OCI-LY7 (cell line): ENCODE results near the gene PRSS8. TPM values are rescaled to one million over a fixed set of nuclear protein-coding genes. Genes with fewer than 3 reads are reported as not detected.
A peak's percentile ranks its signal among the peaks of the same experiment; 100 is the strongest.
"Not testable (repeated sequence)": the region's sequence is repeated elsewhere in the genome, so short reads cannot be mapped to it uniquely, and the experiment has no call there.

Experiments
- BruUV-seq: library from RNA; stranded (reverse); fragments of 400-500 nt; replicated peaks from 2 replicates; lab custom pipeline; 2021; lab: Mats Ljungman, UMichigan
- CTCF ChIA-PET: fragments of 300-600 bp; sonication (Branson Sonifier 250); formaldehyde crosslinking; loops from one replicate; lab custom pipeline; 2022; ENCODE audit warnings: antibody characterized with exemption; ENCODE audit not compliant: unreplicated experiment; lab: Charles Lee
- POLR2A ChIA-PET: fragments of 300-600 bp; sonication (Branson Sonifier 250); formaldehyde crosslinking; loops from one replicate; lab custom pipeline; 2022; ENCODE audit warnings: antibody characterized with exemption; lab: Charles Lee
- DNase-seq: peaks from one replicate; pipeline ENCODE4 v3.0.0-alpha.2; 2015; ENCODE audit warnings: low spot score
- H2AFZ ChIP-seq: fragments of 200-600 bp; sonication (generic), shearing (Covaris generic); 2 replicates; pipeline ENCODE4 v1.6.1; 2014; ENCODE audit warnings: mild to moderate bottlenecking, antibody characterized with exemption, low read length, moderate library complexity
- H3K27ac ChIP-seq: fragments of 200-600 bp; sonication (generic); 2 replicates; pipeline ENCODE4 v1.5.1; 2014; ENCODE audit warnings: mixed run types, low read depth, mild to moderate bottlenecking, moderate library complexity, low read length, inconsistent platforms; ENCODE audit not compliant: poor library complexity, severe bottlenecking
- H3K36me3 ChIP-seq: fragments of 200-600 bp; sonication (generic); 2 replicates; pipeline ENCODE4 v1.6.1; 2014; ENCODE audit warnings: mild to moderate bottlenecking, antibody characterized with exemption, low read length, moderate library complexity, mixed read lengths; ENCODE audit not compliant: insufficient read depth
- H3K4me1 ChIP-seq: fragments of 200-600 bp; sonication (generic); 2 replicates; pipeline ENCODE4 v1.5.1; 2014; ENCODE audit warnings: mild to moderate bottlenecking, low read length; ENCODE audit not compliant: insufficient read depth, poor library complexity, severe bottlenecking
- H3K4me2 ChIP-seq: fragments of 200-600 bp; sonication (generic); 2 replicates; pipeline ENCODE4 v1.6.1; 2014; ENCODE audit warnings: mild to moderate bottlenecking, low read length
- H3K4me3 ChIP-seq: fragments of 200-600 bp; sonication (generic); 2 replicates; pipeline ENCODE4 v1.5.1; 2014; ENCODE audit warnings: mild to moderate bottlenecking, low read depth, low read length; ENCODE audit not compliant: poor library complexity, severe bottlenecking
- H3K79me2 ChIP-seq: fragments of 200-600 bp; sonication (generic); 2 replicates; pipeline ENCODE4 v1.6.1; 2016; ENCODE audit warnings: low read depth, mild to moderate bottlenecking, low read length, moderate library complexity, mixed read lengths; ENCODE audit not compliant: insufficient read depth
- H3K9me2 ChIP-seq: fragments of 200-600 bp; sonication (generic); 2 replicates; pipeline ENCODE4 v1.6.1; 2016; ENCODE audit warnings: mild to moderate bottlenecking, low read length, mixed read lengths; ENCODE audit not compliant: insufficient read depth
- H3K9me3 ChIP-seq: fragments of 200-600 bp; sonication (generic); 2 replicates; pipeline ENCODE4 v1.6.1; 2014; ENCODE audit warnings: mild to moderate bottlenecking, mixed run types, low read length, mixed read lengths
- H4K20me1 ChIP-seq: fragments of 200-600 bp; sonication (generic); 2 replicates; pipeline ENCODE4 v1.6.1; 2014; ENCODE audit warnings: mild to moderate bottlenecking, antibody characterized with exemption, low read length, moderate library complexity, mixed read lengths; ENCODE audit not compliant: insufficient read depth
- EZH2phosphoT487 ChIP-seq: fragments of 200-600 bp; sonication (generic); IDR thresholded peaks from 2 replicates; pipeline ENCODE4 v1.6.1; 2018; ENCODE audit warnings: low read depth, borderline replicate concordance, mild to moderate bottlenecking, mixed run types, antibody characterized with exemption, low read length, moderate library complexity, mixed read lengths
- intact Hi-C: fragments of 100-400 bp; cut with micrococcal nuclease; formaldehyde crosslinking; loops from one replicate; pipeline ENCODE4 v1.10.0; 2022; ENCODE audit not compliant: unreplicated experiment
- total RNA-seq, 2 experiments: library from RNA; depleted of rRNA in 1 of 2; stranded (reverse); fragments of >200 nt in 1 of 2; shearing (Covaris generic) in 1 of 2; gene quantifications; 2 replicates each; pipeline ENCODE4 v1.2.3, GENCODE V29; 2014 to 2022
- TF ChIP-seq, protein P1 (sequence below): fragments of 200-600 bp; sonication (generic); conservative IDR thresholded peaks from 2 replicates; pipeline ENCODE4 v1.5.1; 2014; ENCODE audit warnings: mild to moderate bottlenecking, antibody characterized with exemption, low read length, moderate library complexity, mixed read lengths

The PRSS8 gene
- total RNA-seq, 2 experiments from 2014 or later = not detected

DNA sequence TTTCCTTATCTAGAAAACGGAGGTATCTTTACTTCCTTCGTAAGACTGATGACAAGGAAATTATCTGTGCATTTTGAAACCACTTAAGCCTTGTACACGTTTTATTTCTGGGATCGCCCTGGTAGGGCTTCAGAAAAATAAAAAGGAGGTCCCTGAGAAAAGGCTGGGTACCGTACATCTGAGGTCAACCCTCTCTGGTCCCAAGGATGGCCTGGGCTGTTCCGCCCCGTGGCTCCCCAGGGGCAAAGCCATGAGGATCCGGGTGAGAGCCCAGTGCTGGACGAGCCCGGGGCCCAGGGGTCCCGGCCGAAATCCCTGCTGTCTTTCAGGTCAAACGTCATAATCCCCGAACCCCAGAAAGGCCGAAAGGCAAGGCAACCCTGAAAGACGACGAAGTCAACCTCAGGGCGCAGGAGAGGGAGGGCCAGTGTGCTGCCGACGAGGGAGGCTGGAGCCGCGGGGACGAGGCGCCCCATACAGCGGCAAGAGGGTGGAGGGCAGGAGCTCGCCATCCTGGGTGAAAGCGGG is 43.8 kb upstream of the PRSS8 start:
- Histone ChIP-seq H3K36me3 (peaks cover 42% of the 10 kb centered on the region), H3K4me1 (peaks cover 44% of the 10 kb centered on the region), H3K9me3 (no peaks in the 10 kb centered on the region), H3K4me2 (peak overlapping the region; percentile 80), H3K79me2 (peaks cover 54% of the 10 kb centered on the region), H2AFZ (peak overlapping the region; percentile 42; the same call in 1 of the 2 replicates), H3K27ac (peak overlapping the region; percentile 81), H3K4me3 (peak overlapping the region; percentile 90), H3K9me2 (no peaks in the 10 kb centered on the region), H4K20me1 (peaks cover 32% of the 10 kb centered on the region)
- ChIA-PET CTCF (interaction anchor here (0.5 to 0.9 kb wide), 2 partner anchors 37 to 62 kb away, joined by 3 to 4 read pairs; partner anchors contain the start of gene KAT8), POLR2A (interaction anchor here (1.0 to 1.5 kb wide), 3 partner anchors 23 to 62 kb away, joined by 4 to 10 read pairs (median 6); partner anchors contain the start of genes KAT8 and PYCARD)
- TF ChIP-seq, protein P1, sequence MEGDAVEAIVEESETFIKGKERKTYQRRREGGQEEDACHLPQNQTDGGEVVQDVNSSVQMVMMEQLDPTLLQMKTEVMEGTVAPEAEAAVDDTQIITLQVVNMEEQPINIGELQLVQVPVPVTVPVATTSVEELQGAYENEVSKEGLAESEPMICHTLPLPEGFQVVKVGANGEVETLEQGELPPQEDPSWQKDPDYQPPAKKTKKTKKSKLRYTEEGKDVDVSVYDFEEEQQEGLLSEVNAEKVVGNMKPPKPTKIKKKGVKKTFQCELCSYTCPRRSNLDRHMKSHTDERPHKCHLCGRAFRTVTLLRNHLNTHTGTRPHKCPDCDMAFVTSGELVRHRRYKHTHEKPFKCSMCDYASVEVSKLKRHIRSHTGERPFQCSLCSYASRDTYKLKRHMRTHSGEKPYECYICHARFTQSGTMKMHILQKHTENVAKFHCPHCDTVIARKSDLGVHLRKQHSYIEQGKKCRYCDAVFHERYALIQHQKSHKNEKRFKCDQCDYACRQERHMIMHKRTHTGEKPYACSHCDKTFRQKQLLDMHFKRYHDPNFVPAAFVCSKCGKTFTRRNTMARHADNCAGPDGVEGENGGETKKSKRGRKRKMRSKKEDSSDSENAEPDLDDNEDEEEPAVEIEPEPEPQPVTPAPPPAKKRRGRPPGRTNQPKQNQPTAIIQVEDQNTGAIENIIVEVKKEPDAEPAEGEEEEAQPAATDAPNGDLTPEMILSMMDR = no peak
- no peak for TF ChIP-seq EZH2phosphoT487
- DNase-seq = no peak
- intact Hi-C loops = loop anchor here (1.0 kb wide), 1 partner anchor 37 kb away; no protein-coding TSS in a partner anchor
- TSS peak; percentile 95 for BruUV-seq

DNA sequence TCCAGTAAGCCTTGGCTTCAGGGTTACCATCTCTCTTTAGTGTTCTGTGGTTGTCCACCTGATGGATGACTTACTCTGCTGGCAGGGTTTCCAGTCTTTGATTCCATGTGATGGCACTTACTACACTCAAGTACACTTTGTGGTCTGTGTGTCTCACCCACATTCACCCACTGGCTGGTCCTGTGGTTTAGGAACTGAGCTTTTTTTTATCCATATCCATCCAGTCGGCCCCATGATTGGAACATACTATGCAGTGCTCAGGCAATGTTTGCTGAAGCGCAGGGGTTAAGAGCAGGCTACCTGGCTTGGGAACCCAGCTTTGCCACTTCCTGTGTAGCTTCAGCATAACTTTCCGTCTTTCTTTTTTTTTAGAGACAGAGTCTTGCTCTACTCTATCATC is 41.6 kb upstream of the PRSS8 start:
- H3K4me3 ChIP-seq = no peak overlapping the region
- peaks cover 15% of the 10 kb centered on the region for H4K20me1 ChIP-seq
- no TSS peak for BruUV-seq
- DNase-seq = peak; percentile 58
- intact Hi-C loops = no loop called here
- peak overlapping the region; percentile 51 for H3K4me2 ChIP-seq
- H2AFZ ChIP-seq = peak overlapping the region; percentile 93
- peak overlapping the region; percentile 9 for H3K27ac ChIP-seq
- CTCF ChIA-PET = no interaction called here
- H3K9me3 ChIP-seq = no peaks in the 10 kb centered on the region
- peaks cover 21% of the 10 kb centered on the region for H3K36me3 ChIP-seq
- H3K79me2 ChIP-seq = peaks cover 33% of the 10 kb centered on the region
- TF ChIP-seq, protein P1 = no peak
- TF ChIP-seq EZH2phosphoT487 = no peak
- no peaks in the 10 kb centered on the region for H3K9me2 ChIP-seq
- H3K4me1 ChIP-seq = peaks cover 32% of the 10 kb centered on the region
- POLR2A ChIA-PET = interaction anchor here (0.6 to 0.9 kb wide), 3 partner anchors 17 to 64 kb away, joined by 3 to 6 read pairs (median 3); no protein-coding TSS in a partner anchor

DNA sequence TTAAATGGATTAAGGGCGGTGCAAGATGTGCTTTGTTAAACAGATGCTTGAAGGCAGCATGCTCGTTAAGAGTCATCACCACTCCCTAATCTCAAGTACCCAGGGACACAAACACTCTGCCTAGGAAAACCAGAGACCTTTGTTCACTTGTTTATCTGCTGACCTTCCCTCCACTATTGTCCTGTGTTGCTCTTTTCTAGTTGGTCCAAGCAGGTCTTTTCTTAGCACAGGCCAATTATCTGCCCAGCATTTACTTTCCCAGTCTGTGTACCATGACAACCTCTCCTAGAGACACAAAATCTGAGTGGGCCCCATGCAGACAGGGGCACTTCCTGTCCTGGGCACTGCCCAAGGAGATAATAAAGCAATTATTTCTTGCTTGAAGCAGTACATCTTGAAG is 34.5 kb upstream of the PRSS8 start:
- H4K20me1 ChIP-seq, BruUV-seq, H3K36me3 ChIP-seq, H3K9me3 ChIP-seq, H3K4me1 ChIP-seq, H3K27ac ChIP-seq, DNase-seq, H3K4me2 ChIP-seq, H3K9me2 ChIP-seq, H2AFZ ChIP-seq, POLR2A ChIA-PET, H3K4me3 ChIP-seq, intact Hi-C loops, H3K79me2 ChIP-seq, CTCF ChIA-PET: not testable (repeated sequence)
